Stomach (tissue), 9 donors: ENCODE measurements around the gene NCF2. TPM values are rescaled to one million over a fixed set of nuclear protein-coding genes. Genes with fewer than 3 reads are reported as not detected.

Experiments used
- DNase-seq, 2 donors: peaks; one replicate each; pipeline versions ENCODE4 v3.0.0 to v3.0.0-alpha.2; 2013 to 2019
- H3K27ac ChIP-seq, 5 donors: fragments of 200-600 bp in 4 of 5; sonication (generic) in 4 of 5; one replicate each; pipeline ENCODE4 v1.5.1; 2013 to 2019; ENCODE audit warnings: mild to moderate bottlenecking in 1 of 5, moderate library complexity in 1 of 5
- H3K27me3 ChIP-seq, 3 donors: fragments of 200-600 bp; sonication (generic); one replicate each; pipeline ENCODE4 v1.5.1; 2017 to 2019; ENCODE audit warnings: mixed run types in 1 of 3
- H3K36me3 ChIP-seq, 4 donors: fragments of 200-600 bp; sonication (generic); 1 replicate in 3 of 4; 2 replicates in 1 of 4; pipeline ENCODE4 v1.5.1; 2016 to 2019
- H3K4me1 ChIP-seq, 4 donors: fragments of 200-600 bp; sonication (generic); one replicate each; pipeline ENCODE4 v1.5.1; 2016 to 2019
- H3K4me3 ChIP-seq, 4 donors: fragments of 200-600 bp; sonication (generic) in 3 of 4; one replicate each; pipeline ENCODE4 v1.5.1; 2016 to 2019; ENCODE audit warnings: mild to moderate bottlenecking in 1 of 4
- H3K9me3 ChIP-seq, 4 donors: fragments of 200-600 bp; sonication (generic); one replicate each; pipeline ENCODE4 v1.5.1; 2016 to 2019
- EP300 ChIP-seq: sonication (generic); formaldehyde crosslinking; IDR thresholded peaks from one replicate; pipeline ENCODE4 v1.6.1; 2017; ENCODE audit warnings: antibody characterized with exemption
- POLR2A ChIP-seq, 4 donors: fragments of 450-650 bp; IDR thresholded peaks; one replicate each; pipeline ENCODE4 v1.6.1; 2016; ENCODE audit warnings: antibody characterized with exemption in 4 of 4, control low read depth in 2 of 4, mild to moderate bottlenecking in 1 of 4, moderate library complexity in 1 of 4
- POLR2AphosphoS5 ChIP-seq, 3 donors: sonication (generic); formaldehyde crosslinking; IDR thresholded peaks; one replicate each; pipeline ENCODE4 v1.6.1; 2016; ENCODE audit warnings: antibody characterized with exemption in 3 of 3
- WGBS, 5 donors: extraction: QIAGEN DNeasy Blood & Tissue Kit in 3 of 5; methylation state at CpG; one replicate each; pipeline versions ENCODE4 v1.1.5 to v1.1.7; 2013 to 2018; 5-methylcytosine and 5-hydroxymethylcytosine counted together
- intact Hi-C: fragments of 100-400 bp; cut with DNase I; formaldehyde crosslinking; loops from one replicate; pipeline ENCODE4 v1.15.1; 2023; ENCODE audit warnings: low total_unique reads
- polyA plus RNA-seq, 3 donors: library from polyadenylated mRNA; stranded (reverse); fragments of 200-250 nt; gene quantifications; one replicate each; pipeline ENCODE4 v1.2.3, GENCODE V29; 2013
- total RNA-seq, 5 donors: library from RNA; depleted of rRNA; stranded (reverse); fragments of >200 nt; gene quantifications; one replicate each; pipeline versions ENCODE4 v1.1.0 to v1.2.3, GENCODE V29; 2014 to 2016
- TF ChIP-seq, protein P1 (sequence below), 7 experiments: fragments of 450-650 bp in 4 of 7; fragments of 200-600 bp in 3 of 7; sonication (generic) in 3 of 7; IDR thresholded peaks; one replicate each; pipeline ENCODE4 v1.5.1; 2016 to 2019; ENCODE audit warnings: antibody characterized with exemption in 7 of 7, control low read depth in 2 of 7, mild to moderate bottlenecking in 1 of 7
- donor health status: healthy with polysubstance abuse.
- donor health status: Bipolar disorder and iron deficiency.
- donor health status: healthy.

Gene NCF2
- total and polyA plus RNA-seq, 8 donors, result 0.29 to 30.4 (median 6.2) TPM

DNA sequence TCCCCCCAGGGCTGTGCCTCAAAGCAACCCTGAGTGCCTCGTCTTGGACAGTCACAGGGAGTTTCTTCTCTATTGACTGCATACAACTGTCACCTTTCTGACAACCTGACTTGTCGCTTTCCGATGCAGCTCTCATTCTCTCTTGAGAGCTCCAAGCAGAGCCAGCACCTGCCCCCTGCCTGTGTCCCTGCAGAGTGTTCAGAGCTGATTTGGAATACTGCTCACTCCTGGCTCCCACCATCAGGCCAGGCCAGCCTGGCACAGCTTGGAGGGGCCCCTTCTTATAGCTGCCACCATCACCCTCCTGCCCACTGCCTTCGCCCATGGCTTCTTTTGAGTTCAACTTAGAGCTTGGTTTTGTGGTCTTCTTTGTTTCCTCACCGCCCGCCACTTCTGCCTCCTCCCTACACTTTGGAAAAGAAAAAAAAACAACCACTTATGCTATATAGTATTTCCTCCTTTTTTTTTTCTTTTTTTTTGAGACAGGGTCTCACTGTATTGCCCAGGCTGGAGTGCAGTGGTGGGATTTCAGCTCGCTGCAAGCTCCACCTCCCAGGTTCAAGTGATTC is 12.3 kb downstream of the NCF2 start:
- WGBS, 5 donors, result 85 to 92% (median 89%) methylated on average over 7 of the region's 7 CpGs
- no peak for TF ChIP-seq EP300
- TF ChIP-seq, protein P1, sequence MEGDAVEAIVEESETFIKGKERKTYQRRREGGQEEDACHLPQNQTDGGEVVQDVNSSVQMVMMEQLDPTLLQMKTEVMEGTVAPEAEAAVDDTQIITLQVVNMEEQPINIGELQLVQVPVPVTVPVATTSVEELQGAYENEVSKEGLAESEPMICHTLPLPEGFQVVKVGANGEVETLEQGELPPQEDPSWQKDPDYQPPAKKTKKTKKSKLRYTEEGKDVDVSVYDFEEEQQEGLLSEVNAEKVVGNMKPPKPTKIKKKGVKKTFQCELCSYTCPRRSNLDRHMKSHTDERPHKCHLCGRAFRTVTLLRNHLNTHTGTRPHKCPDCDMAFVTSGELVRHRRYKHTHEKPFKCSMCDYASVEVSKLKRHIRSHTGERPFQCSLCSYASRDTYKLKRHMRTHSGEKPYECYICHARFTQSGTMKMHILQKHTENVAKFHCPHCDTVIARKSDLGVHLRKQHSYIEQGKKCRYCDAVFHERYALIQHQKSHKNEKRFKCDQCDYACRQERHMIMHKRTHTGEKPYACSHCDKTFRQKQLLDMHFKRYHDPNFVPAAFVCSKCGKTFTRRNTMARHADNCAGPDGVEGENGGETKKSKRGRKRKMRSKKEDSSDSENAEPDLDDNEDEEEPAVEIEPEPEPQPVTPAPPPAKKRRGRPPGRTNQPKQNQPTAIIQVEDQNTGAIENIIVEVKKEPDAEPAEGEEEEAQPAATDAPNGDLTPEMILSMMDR (IDR thresholded peaks at IDR 0.05), result no peak
- Histone ChIP-seq H3K36me3 (no peaks in the 10 kb centered on the region), H3K4me1 (peaks cover 0 to 26% (median 0%) of the 10 kb centered on the region in 4 donors), H3K27ac (no peak overlapping the region), H3K9me3 (no peaks in the 10 kb centered on the region), H3K4me3 (no peak overlapping the region), H3K27me3 (no peaks in the 10 kb centered on the region)
- DNase-seq, result no peak
- intact Hi-C loops, result no loop called here

DNA sequence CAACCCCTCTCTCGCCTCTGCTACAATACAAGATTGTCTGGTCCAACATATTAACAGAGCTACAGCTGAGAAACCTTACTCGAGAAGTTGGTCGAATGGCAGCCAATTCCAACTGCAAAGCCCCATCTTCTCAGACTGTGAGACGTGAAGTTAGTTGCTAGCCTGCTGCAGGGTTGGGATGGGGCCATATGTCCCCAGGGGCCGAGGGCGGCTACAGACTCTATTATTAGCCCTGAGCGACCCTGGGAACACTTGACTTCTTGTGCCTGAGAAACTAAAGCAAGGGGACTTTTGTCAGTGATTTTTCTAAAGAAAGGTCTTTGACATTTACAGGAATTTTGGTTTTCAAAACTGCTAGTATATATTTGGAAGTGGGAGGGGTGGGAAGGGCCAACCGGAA is 13.7 kb downstream of the NCF2 start:
- Histone ChIP-seq H3K27me3 (no peaks in the 10 kb centered on the region), H3K36me3 (no peaks in the 10 kb centered on the region), H3K9me3 (no peaks in the 10 kb centered on the region), H3K4me3 (no peak overlapping the region), H3K27ac (no peak overlapping the region), H3K4me1 (peaks cover 0 to 14% (median 0%) of the 10 kb centered on the region in 4 donors)
- intact Hi-C loops, result no loop called here
- 81 to 92% (median 82%) methylated on average over 8 of the region's 8 CpGs for WGBS, 5 donors
- TF ChIP-seq POLR2A (IDR thresholded peaks at IDR 0.05), result no peak
- TF ChIP-seq, protein P1 (IDR thresholded peaks at IDR 0.05), result no peak
- TF ChIP-seq EP300, result no peak
- no peak for TF ChIP-seq POLR2AphosphoS5 (IDR thresholded peaks at IDR 0.05)
- DNase-seq, result no peak

DNA sequence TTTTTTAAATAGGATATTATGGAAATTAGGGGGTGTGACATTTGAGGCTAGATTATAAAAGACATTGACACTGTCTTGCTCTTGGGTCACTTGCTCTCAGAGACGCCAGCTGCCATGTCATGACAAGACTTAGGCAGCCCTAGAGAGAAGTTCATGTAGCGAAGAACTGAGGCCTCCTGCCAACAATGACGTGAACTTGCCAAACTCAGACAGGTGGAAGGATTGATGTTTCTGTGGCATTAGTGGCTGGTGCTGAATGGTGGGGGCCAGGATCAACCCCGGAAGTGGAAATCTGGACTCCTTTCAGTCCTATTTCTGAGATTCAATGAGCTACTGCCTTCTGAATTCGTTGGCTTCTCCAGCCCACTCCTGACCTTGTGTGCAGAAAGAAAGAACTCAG is 14.7 kb downstream of the NCF2 start:
- Histone ChIP-seq H3K27ac (no peak overlapping the region), H3K4me1 (peaks cover 0 to 14% (median 0%) of the 10 kb centered on the region in 4 donors), H3K4me3 (no peak overlapping the region), H3K27me3 (no peaks in the 10 kb centered on the region), H3K9me3 (no peaks in the 10 kb centered on the region), H3K36me3 (no peaks in the 10 kb centered on the region)
- DNase-seq, result no peak
- WGBS, 5 donors, result 84 to 94% (median 86%) methylated on average over 5 of the region's 5 CpGs
- intact Hi-C loops, result no loop called here
- TF ChIP-seq POLR2AphosphoS5 (IDR thresholded peaks at IDR 0.05) (no peak), EP300 (no peak), POLR2A (IDR thresholded peaks at IDR 0.05) (no peak)
- TF ChIP-seq, protein P1 (IDR thresholded peaks at IDR 0.05), result no peak

DNA sequence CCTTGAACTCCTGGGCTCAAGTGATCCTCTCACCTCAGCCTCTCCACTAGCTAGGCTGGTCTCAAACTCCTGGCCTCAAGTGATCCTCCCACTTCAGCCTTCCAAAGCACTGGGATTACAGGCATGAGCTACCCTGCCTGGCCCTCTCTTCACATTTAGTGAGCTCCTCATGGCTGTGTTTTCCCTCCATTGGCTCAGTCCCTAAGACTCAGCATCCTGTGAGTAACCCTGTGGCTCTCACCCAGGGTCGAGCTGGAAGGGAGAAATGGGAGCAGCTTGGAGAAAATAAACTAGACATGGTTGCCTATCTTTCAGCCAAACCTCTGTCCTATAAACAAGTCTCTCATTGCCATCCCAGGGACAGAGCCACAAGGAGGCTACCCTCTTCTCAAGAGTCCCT is 17.5 kb downstream of the NCF2 start:
- 68 to 89% (median 80%) methylated on average over 1 of the region's 1 CpG for WGBS, 5 donors
- peaks cover 0 to 5% (median 2%) of the 10 kb centered on the region in 4 donors for H3K4me1 ChIP-seq
- DNase-seq, result no peak

More for the DNA sequence above, 17.5 kb downstream of the NCF2 start:
- intact Hi-C loops, result no loop called here
- H3K36me3 ChIP-seq, result no peaks in the 10 kb centered on the region
- TF ChIP-seq EP300 (no peak), POLR2A (IDR thresholded peaks at IDR 0.05) (no peak), POLR2AphosphoS5 (IDR thresholded peaks at IDR 0.05) (no peak)
- TF ChIP-seq, protein P1 (IDR thresholded peaks at IDR 0.05), result no peak
- no peaks in the 10 kb centered on the region for H3K27me3 ChIP-seq
- H3K9me3 ChIP-seq, result no peaks in the 10 kb centered on the region
- no peak overlapping the region for H3K4me3 ChIP-seq
- H3K27ac ChIP-seq, result no peak overlapping the region
